Natural killer cell (primary cell): ENCODE results near the gene RHOV. TPM values are rescaled to one million over a fixed set of nuclear protein-coding genes. Genes with fewer than 3 reads are reported as not detected.
A peak's percentile ranks its signal among the peaks of the same experiment; 100 is the strongest.

Source experiments
- ATAC-seq, 3 donors: fragments of 150-1000 bp in 2 of 3; fragments of 200-7000 bp in 1 of 3; cut with Tn5 transposase; 1 replicate in 1 of 3; 2 replicates in 2 of 3; pipeline ENCODE4 v1.10.0; 2021; ENCODE audit warnings: mild to moderate bottlenecking in 2 of 3, moderate library complexity in 2 of 3
- DNase-seq, 2 donors: peaks; one replicate each; pipeline versions ENCODE4 v3.0.0 to v3.0.0-alpha.2; 2013 to 2021; ENCODE audit warnings: mixed read lengths in 1 of 2
- H3K27ac ChIP-seq: one replicate; pipeline ENCODE4 v1.5.1; 2013; ENCODE audit warnings: mild to moderate bottlenecking, low read length
- H3K27me3 ChIP-seq: one replicate; pipeline ENCODE4 v1.6.1; 2013; ENCODE audit warnings: low read length; ENCODE audit not compliant: control insufficient read depth, insufficient read depth
- H3K36me3 ChIP-seq: one replicate; pipeline ENCODE4 v1.6.1; 2013; ENCODE audit warnings: low read length; ENCODE audit not compliant: control insufficient read depth, insufficient read depth
- H3K4me1 ChIP-seq: one replicate; pipeline ENCODE4 v1.6.1; 2013; ENCODE audit warnings: low read length; ENCODE audit not compliant: control insufficient read depth, insufficient read depth
- H3K4me3 ChIP-seq: one replicate; pipeline ENCODE4 v1.5.1; 2013; ENCODE audit warnings: low read length
- H3K9me3 ChIP-seq: one replicate; pipeline ENCODE4 v1.6.1; 2013; ENCODE audit warnings: low read length; ENCODE audit not compliant: control insufficient read depth, insufficient read depth
- H3K27ac Mint-ChIP-seq, 2 donors: one replicate each; pipeline ENCODE4 v1.8.0; 2022; ENCODE audit warnings: mild to moderate bottlenecking in 2 of 2, mixed read lengths in 2 of 2, moderate library complexity in 1 of 2
- H3K27me3 Mint-ChIP-seq, 2 donors: one replicate each; pipeline ENCODE4 v1.8.0; 2022; ENCODE audit warnings: low read depth in 2 of 2, mixed read lengths in 2 of 2
- H3K36me3 Mint-ChIP-seq: one replicate; pipeline ENCODE4 v1.8.0; 2022; ENCODE audit warnings: mixed read lengths
- H3K4me1 Mint-ChIP-seq, 2 donors: one replicate each; pipeline ENCODE4 v1.8.0; 2022; ENCODE audit warnings: mixed read lengths in 2 of 2
- H3K4me3 Mint-ChIP-seq: one replicate; pipeline ENCODE4 v1.8.0; 2022; ENCODE audit warnings: mild to moderate bottlenecking, moderate library complexity, mixed read lengths
- H3K9me3 Mint-ChIP-seq, 2 donors: one replicate each; pipeline ENCODE4 v1.8.0; 2022; ENCODE audit warnings: mixed read lengths in 2 of 2
- WGBS: methylation state at CpG from one replicate; pipeline ENCODE4 v1.1.7; 2013; ENCODE audit warnings: missing lambda C conversion rate; ENCODE audit not compliant: insufficient coverage; 5-methylcytosine and 5-hydroxymethylcytosine counted together
- intact Hi-C: fragments of 100-400 bp; cut with micrococcal nuclease; formaldehyde crosslinking; loops from one replicate; pipeline ENCODE4 v1.14.2; 2022
- total RNA-seq, 4 donors: library from RNA; stranded (reverse); fragments of 120-200 nt in 1 of 4; gene quantifications; one replicate each; pipeline versions ENCODE4 v1.2.3 to v1.2.4, GENCODE V29; 2013 to 2022
- TF ChIP-seq, protein P1 (sequence below): fragments of 200-600 bp; IDR thresholded peaks from one replicate; pipeline ENCODE4 v1.8.0; 2022; ENCODE audit warnings: antibody characterized with exemption

The RHOV gene
- total RNA-seq, 3 donors from 2014 or later (not counting 1 experiment from before 2014, with no cell fraction given), result not detected

DNA sequence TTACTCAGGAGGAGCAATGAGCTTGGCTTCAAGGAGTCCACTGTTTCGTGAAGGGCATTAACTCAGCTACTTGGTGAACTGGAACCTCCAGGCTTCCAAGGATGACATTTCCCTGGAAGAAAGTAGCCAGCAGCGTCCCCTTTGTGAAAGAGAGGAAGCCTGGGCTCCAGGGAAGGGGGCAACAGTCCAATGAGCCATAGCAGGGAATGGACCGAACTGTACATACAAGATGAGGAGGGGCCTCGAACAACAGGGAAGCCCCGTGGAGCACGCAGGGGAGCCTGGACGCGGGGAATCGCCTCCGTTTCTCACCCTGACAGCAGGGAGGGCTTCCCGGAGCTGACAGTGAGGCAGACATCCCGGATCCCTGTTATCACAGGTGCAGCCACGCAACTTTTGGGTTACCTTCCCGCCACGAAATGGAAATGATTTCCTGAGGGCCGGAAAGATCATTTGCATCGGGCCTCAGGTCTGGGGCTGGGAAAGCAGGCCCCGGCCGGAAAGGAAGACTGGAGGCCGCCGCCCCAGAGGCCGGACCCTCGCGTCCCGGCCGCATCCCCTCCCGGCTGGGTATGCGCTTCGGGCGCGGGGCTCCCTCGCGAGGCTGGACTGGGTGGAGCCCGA, 30.7 kb downstream of the RHOV start:
- DNase-seq, result no peak
- Mint-ChIP-seq H3K4me3 (peak overlapping the region; percentile 83), H3K9me3 (no peaks in the 10 kb centered on the region), H3K27ac (no peak overlapping the region), H3K4me1 (peaks cover 6% of the 10 kb centered on the region in 2 donors), H3K36me3 (no peaks in the 10 kb centered on the region), H3K27me3 (peaks cover 20 to 24% of the 10 kb centered on the region in 2 donors)
- TF ChIP-seq, protein P1, sequence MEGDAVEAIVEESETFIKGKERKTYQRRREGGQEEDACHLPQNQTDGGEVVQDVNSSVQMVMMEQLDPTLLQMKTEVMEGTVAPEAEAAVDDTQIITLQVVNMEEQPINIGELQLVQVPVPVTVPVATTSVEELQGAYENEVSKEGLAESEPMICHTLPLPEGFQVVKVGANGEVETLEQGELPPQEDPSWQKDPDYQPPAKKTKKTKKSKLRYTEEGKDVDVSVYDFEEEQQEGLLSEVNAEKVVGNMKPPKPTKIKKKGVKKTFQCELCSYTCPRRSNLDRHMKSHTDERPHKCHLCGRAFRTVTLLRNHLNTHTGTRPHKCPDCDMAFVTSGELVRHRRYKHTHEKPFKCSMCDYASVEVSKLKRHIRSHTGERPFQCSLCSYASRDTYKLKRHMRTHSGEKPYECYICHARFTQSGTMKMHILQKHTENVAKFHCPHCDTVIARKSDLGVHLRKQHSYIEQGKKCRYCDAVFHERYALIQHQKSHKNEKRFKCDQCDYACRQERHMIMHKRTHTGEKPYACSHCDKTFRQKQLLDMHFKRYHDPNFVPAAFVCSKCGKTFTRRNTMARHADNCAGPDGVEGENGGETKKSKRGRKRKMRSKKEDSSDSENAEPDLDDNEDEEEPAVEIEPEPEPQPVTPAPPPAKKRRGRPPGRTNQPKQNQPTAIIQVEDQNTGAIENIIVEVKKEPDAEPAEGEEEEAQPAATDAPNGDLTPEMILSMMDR, result no peak
- ATAC-seq, result no peak
- intact Hi-C loops, result no loop called here
- no peaks in the 10 kb centered on the region for H3K36me3 ChIP-seq
- H3K4me1 ChIP-seq, result peaks cover 34% of the 10 kb centered on the region
- no peak overlapping the region for H3K4me3 ChIP-seq
- H3K27ac ChIP-seq, result no peak overlapping the region
- peaks cover 12% of the 10 kb centered on the region for H3K27me3 ChIP-seq
- no peaks in the 10 kb centered on the region for H3K9me3 ChIP-seq
- WGBS, result 34% methylated on average over 34 of the region's 34 CpGs

DNA sequence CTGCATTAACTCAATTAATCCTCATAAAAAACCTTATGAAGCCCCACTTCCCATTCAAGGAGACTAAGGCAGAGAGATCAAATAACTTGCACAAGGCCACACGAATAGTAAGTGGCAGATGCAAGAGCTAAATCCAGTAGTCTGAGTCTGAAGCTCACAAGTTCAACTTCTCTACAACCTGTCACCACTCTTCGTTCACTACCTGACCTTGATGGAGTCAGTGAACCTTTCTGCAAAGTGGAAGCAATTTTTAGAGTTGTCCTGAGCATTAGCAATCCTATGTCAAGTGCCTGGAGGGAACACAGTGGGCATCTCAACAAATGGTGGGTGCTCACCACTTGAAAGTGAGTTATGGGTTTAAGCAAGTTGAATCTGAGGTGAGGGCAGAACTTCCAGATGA, 32.3 kb downstream of the RHOV start:
- no peak overlapping the region for H3K27ac Mint-ChIP-seq
- no peak for ATAC-seq
- H3K9me3 ChIP-seq, result no peaks in the 10 kb centered on the region
- TF ChIP-seq, protein P1, result no peak
- intact Hi-C loops, result no loop called here
- H3K4me1 ChIP-seq, result peaks cover 29% of the 10 kb centered on the region
- H3K36me3 ChIP-seq, result no peaks in the 10 kb centered on the region
- no peaks in the 10 kb centered on the region for H3K36me3 Mint-ChIP-seq
- no peak for DNase-seq
- H3K27ac ChIP-seq, result no peak overlapping the region
- no peaks in the 10 kb centered on the region for H3K9me3 Mint-ChIP-seq
- no peak overlapping the region for H3K4me3 ChIP-seq
- WGBS, result 85% methylated on average over 2 of the region's 2 CpGs
- H3K4me1 Mint-ChIP-seq, result peaks cover 6% of the 10 kb centered on the region in 2 donors
- H3K4me3 Mint-ChIP-seq, result no peak overlapping the region
- peaks cover 12% of the 10 kb centered on the region for H3K27me3 ChIP-seq
- H3K27me3 Mint-ChIP-seq, result peaks cover 20 to 21% of the 10 kb centered on the region in 2 donors

DNA sequence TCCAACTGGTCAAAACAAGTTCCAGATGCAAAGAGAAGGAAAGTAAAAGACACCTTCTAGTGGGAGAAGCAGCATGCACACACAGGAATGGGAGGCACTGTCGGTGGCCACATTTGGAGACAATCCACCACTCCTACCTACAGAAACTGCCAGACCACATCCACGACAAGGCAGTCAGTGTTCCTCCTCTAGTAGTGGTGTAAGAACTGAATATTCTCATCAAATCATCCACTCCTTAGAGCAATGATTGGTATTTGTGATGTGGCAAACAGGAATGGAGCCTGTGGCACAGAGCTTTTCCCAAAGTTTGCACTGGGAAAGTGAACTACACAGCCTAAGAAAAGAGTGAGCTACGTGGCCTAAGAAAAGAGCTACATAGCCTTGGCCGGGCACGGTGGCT, 35.3 kb downstream of the RHOV start:
- Mint-ChIP-seq H3K27me3 (peaks cover 9 to 20% of the 10 kb centered on the region in 2 donors), H3K4me3 (no peak overlapping the region), H3K9me3 (no peaks in the 10 kb centered on the region), H3K27ac (no peak overlapping the region), H3K36me3 (no peaks in the 10 kb centered on the region), H3K4me1 (no peaks in the 10 kb centered on the region)
- H3K27ac ChIP-seq, result no peak overlapping the region
- peaks cover 7% of the 10 kb centered on the region for H3K27me3 ChIP-seq
- 95% methylated on average over 4 of the region's 5 CpGs for WGBS
- no peaks in the 10 kb centered on the region for H3K9me3 ChIP-seq
- no peak for DNase-seq
- H3K36me3 ChIP-seq, result no peaks in the 10 kb centered on the region
- no peak overlapping the region for H3K4me3 ChIP-seq
- no peak for ATAC-seq
- TF ChIP-seq, protein P1, result no peak
- intact Hi-C loops, result no loop called here
- peaks cover 3% of the 10 kb centered on the region for H3K4me1 ChIP-seq

DNA sequence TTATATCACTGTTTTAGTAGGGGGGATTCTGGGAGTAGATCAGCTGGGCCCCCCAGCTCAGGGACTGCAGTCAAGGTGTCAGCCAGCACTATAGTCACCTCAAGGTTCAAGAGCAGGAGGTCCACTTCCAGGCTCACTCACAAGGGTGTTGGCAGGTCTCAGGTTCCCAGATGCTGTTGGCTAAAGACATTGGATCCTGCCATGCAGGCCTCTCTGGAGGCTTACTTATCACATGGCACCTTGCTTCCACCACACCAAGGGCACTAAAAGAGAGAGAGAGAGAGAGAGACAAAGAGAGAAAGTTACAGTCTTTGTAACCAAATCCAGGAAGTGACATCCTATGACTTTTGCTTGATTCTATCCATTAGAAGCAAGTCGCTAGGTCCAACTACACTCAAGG, 38.0 kb downstream of the RHOV start:
- Mint-ChIP-seq H3K4me3 (no peak overlapping the region), H3K27ac (no peak overlapping the region), H3K36me3 (no peaks in the 10 kb centered on the region), H3K9me3 (no peaks in the 10 kb centered on the region), H3K4me1 (no peaks in the 10 kb centered on the region), H3K27me3 (peaks cover 0 to under 1% of the 10 kb centered on the region in 2 donors)
- Histone ChIP-seq H3K4me1 (no peaks in the 10 kb centered on the region), H3K36me3 (no peaks in the 10 kb centered on the region), H3K27me3 (no peaks in the 10 kb centered on the region), H3K9me3 (no peaks in the 10 kb centered on the region), H3K27ac (no peak overlapping the region), H3K4me3 (no peak overlapping the region)
- TF ChIP-seq, protein P1, result no peak
- no peak for ATAC-seq
- WGBS, result 100% methylated on average over 1 of the region's 1 CpG
- intact Hi-C loops, result no loop called here
- DNase-seq, result no peak
